ENCODE measurements around the gene ASF1B.

Gene ASF1B

GRCh38 chr19:14160017-14160703, 23.8 kb upstream of the ASF1B start:
- H3K36me3 ChIP-seq (ENCODE audit: control insufficient read depth in 5 of 5, insufficient read depth in 5 of 5, low read length in 5 of 5): peaks cover 3 to 65% (median 59%) of the 10 kb centered on the region in 5 donors
- H3K9ac ChIP-seq (ENCODE audit: low read length in 5 of 5): no peak overlapping the region
- no peaks in the 10 kb centered on the region for H3K9me3 ChIP-seq (ENCODE audit: control insufficient read depth in 5 of 5, low read length in 5 of 5)
- no peak overlapping the region for H3K4me3 ChIP-seq (ENCODE audit: low read depth in 1 of 5, low read length in 5 of 5)
- no peaks in the 10 kb centered on the region for H3K27me3 ChIP-seq (ENCODE audit: control insufficient read depth in 5 of 5, insufficient read depth in 4 of 5, low read length in 5 of 5)
- no peaks in the 10 kb centered on the region for H3K4me1 ChIP-seq (ENCODE audit: control insufficient read depth in 5 of 5, insufficient read depth in 5 of 5, low read length in 5 of 5)
- no peak overlapping the region for H3K27ac ChIP-seq (ENCODE audit: low read depth, low read length)

GRCh38 chr19:14159059-14159458, 22.7 kb upstream of the ASF1B start:
- H3K9me3 ChIP-seq (ENCODE audit: control insufficient read depth in 5 of 5, low read length in 5 of 5): no peaks in the 10 kb centered on the region
- H3K4me1 ChIP-seq (ENCODE audit: control insufficient read depth in 5 of 5, insufficient read depth in 5 of 5, low read length in 5 of 5): no peaks in the 10 kb centered on the region
- H3K27me3 ChIP-seq (ENCODE audit: control insufficient read depth in 5 of 5, insufficient read depth in 4 of 5, low read length in 5 of 5): no peaks in the 10 kb centered on the region
- no peak overlapping the region for H3K27ac ChIP-seq (ENCODE audit: low read depth, low read length)
- no peak overlapping the region for H3K9ac ChIP-seq (ENCODE audit: low read length in 5 of 5)
- no peak overlapping the region for H3K4me3 ChIP-seq (ENCODE audit: low read depth in 1 of 5, low read length in 5 of 5)
- peaks cover 3 to 71% (median 66%) of the 10 kb centered on the region in 5 donors for H3K36me3 ChIP-seq (ENCODE audit: control insufficient read depth in 5 of 5, insufficient read depth in 5 of 5, low read length in 5 of 5)

DNA sequence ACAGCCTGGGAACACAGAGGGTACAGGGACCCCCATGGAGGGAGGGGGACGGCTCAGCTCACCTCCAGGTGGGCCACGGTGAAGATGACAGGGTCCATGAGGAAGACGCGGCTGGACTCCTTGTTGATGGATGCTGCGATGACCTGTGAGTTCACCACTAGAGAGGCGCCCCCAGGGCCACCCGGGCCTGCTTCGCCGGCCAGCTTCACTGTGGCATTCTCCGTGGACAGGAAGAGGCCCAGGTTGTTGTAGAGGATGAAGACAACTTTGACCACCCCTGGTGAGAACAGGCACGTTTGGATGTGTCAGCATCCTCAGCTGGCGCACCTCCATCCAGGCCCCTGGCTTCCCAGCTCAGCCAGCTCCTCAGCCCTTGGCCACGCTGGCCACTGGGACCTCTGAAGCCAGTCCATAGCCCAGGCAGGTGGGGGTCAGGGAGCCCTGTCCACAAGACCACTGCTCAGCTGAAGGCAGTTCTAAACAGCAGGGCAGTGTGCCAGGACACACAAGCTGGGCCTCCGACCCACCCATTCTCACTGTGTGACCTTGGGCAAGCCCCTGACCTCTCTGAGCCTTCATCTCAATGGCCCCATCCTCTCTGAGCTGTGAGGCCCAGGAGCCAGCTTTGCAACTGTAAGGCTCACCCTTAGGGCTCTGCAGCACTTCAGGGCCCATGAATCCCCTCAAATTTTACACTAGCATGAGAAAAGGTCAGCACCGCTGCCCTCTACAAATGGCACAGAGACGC, 22.1 kb upstream of the ASF1B start:
- no peaks in the 10 kb centered on the region for H3K27me3 ChIP-seq (ENCODE audit: control insufficient read depth in 5 of 5, insufficient read depth in 4 of 5, low read length in 5 of 5)
- no peak overlapping the region for H3K9ac ChIP-seq (ENCODE audit: low read length in 5 of 5)
- H3K9me3 ChIP-seq (ENCODE audit: control insufficient read depth in 5 of 5, low read length in 5 of 5): no peaks in the 10 kb centered on the region
- H3K4me3 ChIP-seq (ENCODE audit: low read depth in 1 of 5, low read length in 5 of 5): no peak overlapping the region
- H3K27ac ChIP-seq (ENCODE audit: low read depth, low read length): no peak overlapping the region
- peaks cover 3 to 73% (median 67%) of the 10 kb centered on the region in 5 donors for H3K36me3 ChIP-seq (ENCODE audit: control insufficient read depth in 5 of 5, insufficient read depth in 5 of 5, low read length in 5 of 5)
- no peaks in the 10 kb centered on the region for H3K4me1 ChIP-seq (ENCODE audit: control insufficient read depth in 5 of 5, insufficient read depth in 5 of 5, low read length in 5 of 5)

DNA sequence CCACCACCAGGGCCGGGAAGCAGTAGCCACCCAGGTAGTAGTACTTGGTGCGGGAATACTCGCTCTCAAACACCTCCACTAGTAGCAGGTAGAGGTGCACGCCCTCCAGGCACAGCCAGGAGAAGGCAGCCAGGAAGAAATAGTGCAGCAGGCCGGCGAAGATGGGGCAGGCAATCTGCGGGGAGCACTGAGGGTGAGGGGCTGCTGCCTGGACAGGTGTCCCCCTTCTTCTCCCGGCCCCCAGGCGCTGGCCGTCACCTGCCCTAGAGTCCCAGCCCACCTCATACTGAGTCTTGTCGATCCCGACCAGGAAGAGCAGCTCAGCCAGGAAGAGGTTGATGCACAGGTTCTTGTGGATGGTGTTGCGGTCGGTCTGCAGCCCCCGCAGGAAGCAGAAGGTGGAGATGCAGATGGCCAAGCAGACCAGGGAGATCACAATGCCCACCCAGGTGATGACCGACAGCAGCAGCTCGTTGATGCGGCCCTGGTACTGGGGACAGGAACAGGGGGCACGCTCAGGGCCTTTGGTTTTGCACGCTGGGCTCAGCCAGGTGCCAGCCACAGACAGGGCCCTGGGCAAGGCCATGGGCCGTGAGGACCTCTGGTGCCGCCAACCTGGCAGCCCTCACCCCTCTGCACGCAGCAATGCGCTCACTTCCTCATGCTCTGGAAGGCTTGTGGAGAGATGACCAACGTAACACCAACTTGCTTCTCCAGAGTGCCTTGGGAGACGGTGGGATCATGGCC, 20.8 kb upstream of the ASF1B start:
- H3K9ac ChIP-seq (ENCODE audit: low read length in 5 of 5): no peak overlapping the region
- no peaks in the 10 kb centered on the region for H3K27me3 ChIP-seq (ENCODE audit: control insufficient read depth in 5 of 5, insufficient read depth in 4 of 5, low read length in 5 of 5)
- peaks cover 3 to 72% (median 63%) of the 10 kb centered on the region in 5 donors for H3K36me3 ChIP-seq (ENCODE audit: control insufficient read depth in 5 of 5, insufficient read depth in 5 of 5, low read length in 5 of 5)
- H3K27ac ChIP-seq (ENCODE audit: low read depth, low read length): no peak overlapping the region
- no peaks in the 10 kb centered on the region for H3K9me3 ChIP-seq (ENCODE audit: control insufficient read depth in 5 of 5, low read length in 5 of 5)
- no peaks in the 10 kb centered on the region for H3K4me1 ChIP-seq (ENCODE audit: control insufficient read depth in 5 of 5, insufficient read depth in 5 of 5, low read length in 5 of 5)
- H3K4me3 ChIP-seq (ENCODE audit: low read depth in 1 of 5, low read length in 5 of 5): no peak overlapping the region

GRCh38 chr19:14156122-14156521, 19.7 kb upstream of the ASF1B start:
- H3K27me3 ChIP-seq (ENCODE audit: control insufficient read depth in 5 of 5, insufficient read depth in 4 of 5, low read length in 5 of 5): no peaks in the 10 kb centered on the region
- H3K27ac ChIP-seq (ENCODE audit: low read depth, low read length): no peak overlapping the region
- H3K4me3 ChIP-seq (ENCODE audit: low read depth in 1 of 5, low read length in 5 of 5): no peak overlapping the region
- no peaks in the 10 kb centered on the region for H3K9me3 ChIP-seq (ENCODE audit: control insufficient read depth in 5 of 5, low read length in 5 of 5)
- H3K9ac ChIP-seq (ENCODE audit: low read length in 5 of 5): no peak overlapping the region
- H3K36me3 ChIP-seq (ENCODE audit: control insufficient read depth in 5 of 5, insufficient read depth in 5 of 5, low read length in 5 of 5): peaks cover 3 to 78% (median 68%) of the 10 kb centered on the region in 5 donors
- H3K4me1 ChIP-seq (ENCODE audit: control insufficient read depth in 5 of 5, insufficient read depth in 5 of 5, low read length in 5 of 5): no peaks in the 10 kb centered on the region

DNA sequence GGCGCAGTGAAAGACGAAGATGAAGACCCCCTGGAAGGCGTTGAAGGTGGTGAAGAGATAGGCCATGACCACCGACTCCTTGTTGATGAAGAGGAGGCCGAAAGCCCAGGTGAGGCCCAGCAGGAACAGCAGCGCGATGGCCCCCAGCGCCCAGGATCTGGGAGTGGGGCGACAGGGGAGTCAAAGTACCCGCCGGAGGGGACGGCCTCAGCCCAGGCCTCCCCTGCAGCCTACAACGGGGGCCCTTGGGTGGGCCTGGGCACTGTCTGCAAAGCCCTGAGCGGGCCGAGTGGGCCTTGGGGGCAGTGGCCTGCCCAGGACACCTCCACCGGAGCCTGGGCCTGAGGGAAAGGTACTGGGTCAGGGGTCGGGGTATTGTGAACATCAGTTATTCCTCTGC, 19.0 kb upstream of the ASF1B start:
- H3K9ac ChIP-seq (ENCODE audit: low read length in 5 of 5): no peak overlapping the region
- H3K27ac ChIP-seq (ENCODE audit: low read depth, low read length): no peak overlapping the region
- no peaks in the 10 kb centered on the region for H3K27me3 ChIP-seq (ENCODE audit: control insufficient read depth in 5 of 5, insufficient read depth in 4 of 5, low read length in 5 of 5)
- H3K4me3 ChIP-seq (ENCODE audit: low read depth in 1 of 5, low read length in 5 of 5): no peak overlapping the region
- H3K4me1 ChIP-seq (ENCODE audit: control insufficient read depth in 5 of 5, insufficient read depth in 5 of 5, low read length in 5 of 5): peaks cover 0 to 4% (median 3%) of the 10 kb centered on the region in 5 donors
- H3K9me3 ChIP-seq (ENCODE audit: control insufficient read depth in 5 of 5, low read length in 5 of 5): no peaks in the 10 kb centered on the region
- H3K36me3 ChIP-seq (ENCODE audit: control insufficient read depth in 5 of 5, insufficient read depth in 5 of 5, low read length in 5 of 5): peaks cover 3 to 75% (median 68%) of the 10 kb centered on the region in 5 donors

DNA sequence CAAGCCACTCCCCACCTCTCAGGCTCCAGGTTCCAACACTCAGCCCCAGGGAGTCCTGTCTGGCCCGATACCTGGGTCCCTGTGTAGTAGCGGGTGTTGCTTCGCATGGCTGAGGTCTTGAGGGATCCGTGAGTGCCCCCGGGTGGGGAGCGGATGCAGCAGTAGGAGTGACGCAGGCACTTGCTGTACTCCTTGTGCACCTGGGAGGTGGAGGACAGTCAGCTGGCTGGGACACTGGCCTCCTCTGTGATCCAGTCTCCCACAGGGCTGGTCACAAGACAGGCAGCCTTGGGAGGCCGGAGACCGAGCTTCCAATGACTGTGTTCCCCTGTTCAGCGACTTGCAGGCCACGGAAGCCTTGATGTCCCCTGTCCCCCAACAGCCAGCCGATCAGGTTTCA, 16.3 kb upstream of the ASF1B start:
- no peak overlapping the region for H3K4me3 ChIP-seq (ENCODE audit: low read depth in 1 of 5, low read length in 5 of 5)
- H3K36me3 ChIP-seq (ENCODE audit: control insufficient read depth in 5 of 5, insufficient read depth in 5 of 5, low read length in 5 of 5): peaks cover 3 to 50% (median 47%) of the 10 kb centered on the region in 5 donors
- H3K9me3 ChIP-seq (ENCODE audit: control insufficient read depth in 5 of 5, low read length in 5 of 5): no peaks in the 10 kb centered on the region
- no peaks in the 10 kb centered on the region for H3K27me3 ChIP-seq (ENCODE audit: control insufficient read depth in 5 of 5, insufficient read depth in 4 of 5, low read length in 5 of 5)
- H3K4me1 ChIP-seq (ENCODE audit: control insufficient read depth in 5 of 5, insufficient read depth in 5 of 5, low read length in 5 of 5): peaks cover 2 to 30% (median 29%) of the 10 kb centered on the region in 5 donors
- no peak overlapping the region for H3K9ac ChIP-seq (ENCODE audit: low read length in 5 of 5)
- no peak overlapping the region for H3K27ac ChIP-seq (ENCODE audit: low read depth, low read length)

- Histone ChIP-seq H3K9me3 (ENCODE audit: control insufficient read depth in 5 of 5, low read length in 5 of 5) (no peaks in the 10 kb centered on the region), H3K4me1 (ENCODE audit: control insufficient read depth in 5 of 5, insufficient read depth in 5 of 5, low read length in 5 of 5) (peaks cover 2 to 39% (median 30%) of the 10 kb centered on the region in 5 donors), H3K27ac (ENCODE audit: low read depth, low read length) (no peak overlapping the region), H3K4me3 (ENCODE audit: low read depth in 1 of 5, low read length in 5 of 5) (no peak overlapping the region), H3K27me3 (ENCODE audit: control insufficient read depth in 5 of 5, insufficient read depth in 4 of 5, low read length in 5 of 5) (no peaks in the 10 kb centered on the region), H3K36me3 (ENCODE audit: control insufficient read depth in 5 of 5, insufficient read depth in 5 of 5, low read length in 5 of 5) (peaks cover 3 to 34% (median 31%) of the 10 kb centered on the region in 5 donors), H3K9ac (ENCODE audit: low read length in 5 of 5) (peak overlapping the region in 1 of 5 donors; percentile 2)
Measured at GRCh38 chr19:14150770-14151661, 14.6 kb upstream of the ASF1B start.

GRCh38 chr19:14150041-14150769, 13.8 kb upstream of the ASF1B start:
- Histone ChIP-seq H3K9ac (ENCODE audit: low read length in 5 of 5) (peak overlapping the region in 4 of 5 donors; percentile 2 to 51 (median 21)), H3K4me1 (ENCODE audit: control insufficient read depth in 5 of 5, insufficient read depth in 5 of 5, low read length in 5 of 5) (peaks cover 2 to 39% (median 30%) of the 10 kb centered on the region in 5 donors), H3K27me3 (ENCODE audit: control insufficient read depth in 5 of 5, insufficient read depth in 4 of 5, low read length in 5 of 5) (no peaks in the 10 kb centered on the region), H3K9me3 (ENCODE audit: control insufficient read depth in 5 of 5, low read length in 5 of 5) (no peaks in the 10 kb centered on the region), H3K36me3 (ENCODE audit: control insufficient read depth in 5 of 5, insufficient read depth in 5 of 5, low read length in 5 of 5) (peaks cover 0 to 27% (median 25%) of the 10 kb centered on the region in 5 donors), H3K4me3 (ENCODE audit: low read depth in 1 of 5, low read length in 5 of 5) (peak overlapping the region in 2 of 5 donors; percentile 38 to 39), H3K27ac (ENCODE audit: low read depth, low read length) (peak overlapping the region; percentile 30)
